HG03378 (cell line): ENCODE measurements around the gene ZNF586.
"Not testable (repeated sequence)": the region's sequence is repeated elsewhere in the genome, so short reads cannot be mapped to it uniquely, and the experiment has no call there.

Experiments
- ATAC-seq: cut with Tn5 transposase; IDR thresholded peaks from one replicate; pipeline ENCODE4 v1.9.1; 2021; ENCODE audit warnings: mild to moderate bottlenecking, moderate library complexity; ENCODE audit not compliant: unreplicated experiment

ZNF586 gene

DNA sequence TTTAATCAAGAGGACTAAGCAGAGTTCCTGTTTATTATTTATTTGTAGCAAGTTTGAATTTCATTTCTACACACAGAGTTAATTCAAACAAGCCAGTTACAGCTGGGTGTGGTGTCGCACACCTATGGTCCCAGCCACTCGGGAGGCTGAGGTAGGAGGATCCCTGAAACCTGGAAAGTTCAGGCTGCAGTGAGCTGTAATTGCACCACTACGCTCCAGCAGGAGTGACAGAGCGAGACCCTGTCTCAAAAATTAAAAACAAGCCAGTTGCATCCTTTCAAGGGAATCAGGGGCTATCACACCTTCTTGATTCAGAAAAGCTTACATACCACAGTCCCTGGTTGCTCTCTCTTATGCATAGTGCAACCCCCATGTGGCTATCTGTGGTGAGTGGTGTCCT, 19.8 kb downstream of the ZNF586 start:
- no peak for ATAC-seq

DNA sequence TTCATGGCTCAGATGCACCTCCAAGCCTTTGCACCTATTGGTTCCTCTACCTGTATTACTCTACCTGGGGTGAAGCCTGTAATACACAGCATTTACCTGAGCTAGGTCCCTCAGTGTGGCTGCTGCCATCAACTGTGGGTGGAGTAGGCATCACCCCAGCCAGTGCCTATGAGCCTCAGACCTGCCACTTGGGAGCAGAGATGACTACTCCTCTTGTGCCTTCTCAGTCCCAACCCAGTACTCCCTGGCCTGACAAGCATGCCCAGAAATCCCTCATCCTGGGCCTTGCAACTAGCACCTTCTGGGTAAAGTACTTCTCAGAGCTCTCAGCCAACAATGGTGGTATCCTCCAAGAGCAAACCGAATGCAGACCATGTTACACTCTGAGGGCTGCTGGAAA, 27.1 kb downstream of the ZNF586 start:
- ATAC-seq, result not testable (repeated sequence)

DNA sequence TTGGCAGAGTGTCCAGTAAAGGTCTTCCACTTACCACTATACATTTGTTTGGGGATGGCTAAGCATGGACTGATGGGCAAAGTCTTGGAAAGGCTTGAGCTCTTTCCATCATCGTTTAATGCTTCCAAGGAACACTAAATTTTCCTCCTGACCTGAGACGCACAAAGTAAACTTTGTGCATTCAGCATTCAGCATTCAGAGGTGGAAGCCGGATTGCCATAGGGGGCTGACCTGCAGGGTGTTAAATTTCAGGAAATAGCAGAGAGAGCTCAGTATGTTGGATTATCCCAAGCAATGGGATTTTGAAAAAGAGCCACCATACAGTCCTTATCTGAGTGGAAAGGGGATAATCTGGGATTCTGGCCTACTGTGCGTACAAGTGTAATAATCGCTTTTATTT, 31.2 kb downstream of the ZNF586 start:
- no peak for ATAC-seq

DNA sequence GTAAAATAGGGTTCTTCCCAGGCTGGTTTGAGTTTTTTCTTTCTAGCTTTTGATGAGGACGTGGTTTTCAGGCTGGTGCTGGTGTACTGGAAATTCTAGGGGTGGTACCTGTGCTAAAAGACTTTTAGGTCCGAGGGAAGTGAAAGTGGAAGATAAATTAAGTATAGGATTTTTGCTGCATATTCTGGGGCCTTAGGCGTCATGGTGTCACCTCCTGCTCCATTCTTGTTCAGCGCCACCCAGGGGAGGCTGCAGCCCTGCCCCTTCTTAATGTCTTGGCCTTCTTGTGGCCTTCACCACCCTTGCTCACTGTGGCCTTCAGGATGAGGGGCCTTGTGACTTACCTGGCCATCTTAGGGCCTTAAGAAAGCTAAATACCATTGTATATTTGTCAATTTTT, 32.8 kb downstream of the ZNF586 start:
- ATAC-seq, result no peak

DNA sequence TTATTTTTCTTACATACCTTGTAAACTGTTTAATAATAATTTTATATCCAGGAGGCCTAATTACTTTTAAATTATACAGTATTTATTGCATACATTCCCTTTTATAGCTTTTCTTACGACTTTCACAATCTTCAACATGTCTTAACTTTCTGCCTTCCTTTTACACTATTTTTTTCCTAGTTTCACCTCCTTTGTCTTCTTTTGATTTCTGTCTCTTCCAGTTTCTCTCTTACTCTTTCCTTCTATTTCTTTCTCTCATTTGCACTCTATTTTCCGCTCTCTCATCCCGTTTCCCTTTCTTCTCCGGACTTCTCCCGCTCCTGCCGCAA, 33.8 kb downstream of the ZNF586 start:
- ATAC-seq, result no peak

DNA sequence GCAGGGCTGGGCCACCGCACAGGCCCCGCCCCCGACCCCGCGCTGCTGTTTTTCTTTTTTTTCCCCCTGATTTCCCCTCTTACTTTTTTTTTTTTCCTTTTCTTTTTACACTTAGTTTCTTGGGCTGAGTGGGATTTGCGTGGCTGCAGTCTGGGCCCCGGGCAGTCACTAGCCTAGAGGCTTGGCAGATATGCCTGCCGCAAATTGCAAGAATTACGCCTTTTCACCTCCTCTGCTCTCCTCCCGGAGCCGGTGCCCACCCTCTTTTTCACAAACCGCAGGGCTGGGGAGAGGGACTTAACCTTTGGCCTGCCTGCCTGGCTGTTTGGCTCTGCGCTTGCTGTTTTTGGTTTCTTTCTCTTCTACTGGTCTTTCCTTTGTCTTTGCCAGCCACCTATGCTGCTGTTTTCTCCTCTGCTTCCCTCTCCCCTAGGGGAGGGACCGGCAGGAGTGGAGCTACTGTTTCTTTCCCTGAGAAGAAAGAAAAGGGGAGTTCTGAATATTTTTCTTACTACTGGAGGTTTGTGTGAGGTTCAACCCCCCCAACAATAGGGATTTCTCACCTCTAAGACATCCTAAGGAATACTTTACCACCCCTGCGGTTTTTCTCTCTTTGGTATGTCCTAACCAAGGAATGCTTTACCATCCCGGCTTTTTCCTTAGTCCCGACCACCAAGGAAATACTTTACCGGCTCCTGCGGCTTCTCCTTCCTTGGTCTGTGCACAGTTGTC, 34.3 kb downstream of the ZNF586 start:
- no peak for ATAC-seq

DNA sequence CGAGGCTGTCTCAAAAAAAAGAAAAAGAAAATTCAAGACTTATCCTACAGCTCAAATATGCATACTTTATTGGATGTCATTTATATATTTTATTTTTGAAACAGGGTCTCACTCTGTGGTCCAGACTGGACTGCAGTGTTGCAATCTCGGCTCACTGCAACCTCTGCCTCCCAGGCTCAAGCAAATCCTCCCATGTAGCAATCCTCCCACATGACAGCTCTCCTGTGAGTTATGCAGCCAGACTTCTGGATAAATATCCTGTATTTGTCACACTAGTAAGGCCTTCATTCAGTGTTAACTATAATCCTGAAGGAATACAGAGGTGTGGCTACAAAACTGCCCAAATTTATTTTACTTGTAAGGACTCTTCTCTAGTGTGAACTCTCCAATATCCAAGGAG, 38.1 kb downstream of the ZNF586 start:
- ATAC-seq, result no peak

DNA sequence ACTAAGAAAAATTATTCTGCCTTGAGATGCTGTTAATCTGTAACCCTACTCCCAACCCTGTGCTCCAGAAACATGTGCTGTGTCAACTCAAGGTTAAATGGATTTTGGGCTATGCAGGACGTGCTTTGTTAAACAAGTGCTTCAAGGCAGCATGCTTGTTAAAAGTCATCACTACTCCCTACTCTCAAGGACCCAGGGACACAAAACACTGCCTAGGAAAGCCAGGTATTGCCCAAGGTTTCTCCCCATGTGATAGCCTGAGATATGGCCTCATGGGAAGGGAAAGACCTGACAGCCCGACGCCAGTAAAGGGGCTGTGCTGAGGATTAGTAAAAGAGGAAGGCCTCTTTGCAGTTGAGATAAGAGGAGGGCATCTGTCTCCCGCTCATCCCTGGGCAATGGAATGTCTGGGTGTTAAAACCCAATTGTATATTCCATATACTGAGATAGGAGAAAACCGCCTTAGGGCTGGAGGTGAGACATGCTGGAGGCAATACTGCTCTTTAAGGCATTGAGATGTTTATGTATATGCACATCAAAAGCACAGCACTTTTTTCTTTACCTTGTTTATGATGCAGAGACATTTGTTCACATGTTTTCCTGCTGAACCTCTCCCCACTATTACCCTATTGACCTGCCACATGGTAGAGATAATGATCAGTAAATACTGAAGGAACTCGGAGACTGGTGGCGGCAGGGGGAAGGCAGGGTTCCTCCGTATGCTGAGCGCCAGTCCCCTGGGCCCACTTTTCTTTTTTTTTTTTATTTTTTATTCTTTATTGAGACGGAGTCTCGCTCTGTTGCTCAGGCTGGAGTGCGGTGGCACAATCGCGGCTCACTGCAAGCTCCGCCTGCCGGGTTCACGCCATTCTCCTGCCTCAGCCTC, 41.2 kb downstream of the ZNF586 start:
- ATAC-seq, result not testable (repeated sequence)

DNA sequence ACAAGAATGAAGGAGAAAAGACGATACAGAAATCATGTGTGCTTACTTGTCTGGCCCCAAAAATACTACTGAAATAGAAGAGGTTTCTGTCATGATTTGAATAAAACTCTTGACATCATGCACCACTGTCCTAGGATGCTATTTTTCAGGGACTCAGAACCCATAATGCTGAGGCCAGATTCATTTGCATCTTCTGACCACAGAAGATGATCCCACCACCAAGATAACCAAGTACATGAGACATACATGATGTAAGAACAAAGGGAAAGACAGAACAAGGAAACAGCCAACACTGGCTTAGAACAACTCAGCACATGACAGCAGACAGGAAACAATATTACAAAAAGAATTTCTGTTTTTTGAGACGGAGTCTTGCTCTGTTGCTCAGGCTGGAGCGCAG, 42.8 kb downstream of the ZNF586 start:
- ATAC-seq, result no peak

DNA sequence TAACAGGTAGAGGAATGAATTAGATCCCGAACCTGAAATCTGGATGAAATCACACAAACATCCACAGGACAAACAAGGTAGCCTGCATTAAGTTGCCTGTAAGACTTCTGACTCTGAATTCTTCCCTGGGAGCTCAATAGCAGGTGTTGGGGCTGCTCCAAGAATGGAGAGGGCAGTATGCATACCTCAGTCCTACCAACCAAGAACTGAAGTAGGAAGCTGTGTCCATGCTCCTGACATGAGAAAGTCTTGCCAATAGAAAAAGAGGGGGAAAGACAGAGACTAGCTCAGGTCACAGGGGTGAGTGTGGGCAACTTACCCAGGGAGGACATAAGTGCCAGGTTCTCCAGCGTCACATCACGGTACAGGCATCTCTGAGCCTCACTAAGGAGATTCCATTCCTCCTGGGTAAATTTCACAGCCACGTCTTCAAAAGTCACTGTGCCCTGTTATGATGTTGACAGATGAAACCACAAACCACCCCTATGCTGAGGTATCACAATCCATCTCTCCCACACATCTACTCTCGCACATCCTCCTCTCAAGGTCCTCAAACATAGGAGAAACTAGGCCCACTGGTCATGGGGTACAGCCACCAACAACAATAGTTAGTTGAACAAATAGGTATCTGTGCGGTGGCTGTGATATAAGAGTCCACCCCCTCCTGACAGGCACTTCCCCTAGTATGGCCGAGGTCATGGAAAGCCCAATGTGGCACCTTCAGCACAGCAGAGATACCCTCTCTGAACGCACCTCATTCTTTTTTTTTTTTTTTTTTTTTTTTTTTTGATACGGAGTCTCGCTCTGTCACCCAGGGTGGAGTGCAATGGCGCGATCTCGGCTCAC, 43.7 kb downstream of the ZNF586 start:
- not testable (repeated sequence) for ATAC-seq

DNA sequence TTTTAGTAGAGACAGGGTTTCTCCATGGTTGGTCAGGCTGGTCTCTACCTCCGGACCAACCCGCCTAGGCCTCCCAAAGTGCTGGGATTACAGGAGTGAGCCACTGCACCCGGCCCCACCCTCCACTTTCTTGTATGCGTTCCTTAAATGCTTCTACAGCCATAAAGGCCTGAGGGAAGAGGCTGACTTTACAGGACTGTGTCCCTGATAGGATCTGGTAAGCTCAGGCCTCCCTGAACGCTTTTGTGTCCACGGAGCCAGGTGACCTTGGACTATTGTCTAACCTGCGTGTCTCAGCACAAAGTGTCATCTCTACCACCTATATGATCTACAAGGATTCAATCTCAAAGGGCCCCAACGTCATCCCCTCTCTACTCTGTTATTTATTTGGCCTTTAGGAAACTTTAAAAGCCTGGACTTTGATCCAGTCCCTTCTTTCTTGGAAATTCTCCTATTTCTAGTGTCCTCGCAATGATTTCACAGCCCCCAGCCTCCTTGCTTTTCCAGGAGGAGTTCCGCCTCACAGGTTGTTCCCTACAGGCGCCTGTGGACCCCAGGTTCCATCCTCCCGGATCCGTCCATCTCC, 44.5 kb downstream of the ZNF586 start:
- ATAC-seq, result no peak

DNA sequence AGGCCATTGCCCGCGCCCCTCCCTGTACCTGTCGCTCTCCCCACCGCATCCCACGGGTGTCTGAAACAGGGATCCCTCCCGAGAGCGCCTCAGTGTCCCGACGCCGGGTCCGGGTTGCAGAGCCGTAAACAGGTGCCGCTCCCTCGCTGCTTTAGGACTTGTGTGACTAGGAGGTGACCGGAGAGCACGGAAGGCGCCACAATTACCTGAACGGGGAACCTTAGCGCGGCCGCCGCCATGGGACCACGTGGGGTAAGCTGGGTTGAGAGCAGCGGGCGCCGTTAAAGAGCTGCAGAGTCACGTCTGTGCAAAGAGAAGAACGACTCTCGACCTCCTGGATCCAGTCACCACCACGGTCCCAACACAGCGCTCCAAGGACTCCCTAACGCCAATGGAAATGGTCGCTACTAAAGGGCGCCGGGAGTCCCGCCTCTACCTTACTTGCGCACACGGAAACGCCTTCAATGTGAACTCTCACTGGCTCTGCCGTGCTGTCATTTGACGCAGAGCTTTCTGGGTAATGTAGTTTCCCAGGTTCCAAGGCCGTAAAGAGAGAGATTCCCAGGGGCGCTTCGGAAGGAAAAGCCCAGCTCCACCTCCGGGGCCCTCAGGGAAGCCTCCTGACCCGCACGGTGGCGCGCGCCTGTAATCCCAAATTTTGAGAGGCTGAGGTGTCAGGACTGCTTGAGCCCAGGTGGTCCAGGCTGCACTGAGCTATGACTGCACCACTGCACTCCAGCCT, 45.2 kb downstream of the ZNF586 start, which contains the start of gene ZNF552:
TSS of gene ZNF552 (minus strand) at position 409 of the 742 bp plus-strand sequence. CDS start at position 239, 170 bp downstream.
- ATAC-seq, result peak; percentile 61

DNA sequence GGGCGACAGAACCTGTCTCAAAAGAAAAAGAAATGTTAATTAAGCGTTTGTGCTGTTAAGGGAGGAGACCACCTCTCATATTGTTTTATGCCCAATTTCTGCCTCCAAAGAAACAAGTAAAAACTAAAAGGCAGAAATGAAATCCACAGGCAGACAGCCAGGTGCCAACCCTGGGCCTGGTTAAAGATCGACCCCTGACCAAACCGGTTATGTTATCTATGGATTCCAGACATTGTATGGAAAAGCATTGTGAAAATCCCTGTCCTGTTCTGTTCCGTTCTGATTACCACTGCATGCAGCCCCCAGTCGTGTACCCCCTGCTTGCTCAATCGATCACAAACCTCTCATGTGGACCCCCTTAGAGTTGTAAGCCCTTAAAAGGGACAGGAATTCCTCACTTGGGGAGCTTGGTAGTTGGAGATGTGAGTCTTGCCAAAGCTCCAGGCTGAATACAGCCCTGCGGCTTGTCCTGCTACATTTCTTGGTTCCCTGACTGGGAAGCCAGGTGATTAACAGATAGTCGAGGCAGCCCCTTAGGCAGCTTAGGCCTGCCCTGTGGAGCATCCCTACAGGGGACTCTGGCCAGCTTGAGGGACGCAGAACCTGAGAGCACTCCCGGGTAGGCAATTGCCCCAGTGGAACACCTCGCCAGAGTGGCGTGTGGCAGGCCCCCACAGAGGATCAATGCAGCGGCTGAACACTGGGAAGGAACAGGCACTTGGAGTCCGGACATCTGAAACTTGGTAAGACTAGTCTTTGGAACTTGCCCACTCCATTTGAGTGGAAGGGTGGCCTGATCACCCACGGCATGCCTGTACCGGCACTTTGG, 46.0 kb downstream of the ZNF586 start:
- ATAC-seq, result no peak

DNA sequence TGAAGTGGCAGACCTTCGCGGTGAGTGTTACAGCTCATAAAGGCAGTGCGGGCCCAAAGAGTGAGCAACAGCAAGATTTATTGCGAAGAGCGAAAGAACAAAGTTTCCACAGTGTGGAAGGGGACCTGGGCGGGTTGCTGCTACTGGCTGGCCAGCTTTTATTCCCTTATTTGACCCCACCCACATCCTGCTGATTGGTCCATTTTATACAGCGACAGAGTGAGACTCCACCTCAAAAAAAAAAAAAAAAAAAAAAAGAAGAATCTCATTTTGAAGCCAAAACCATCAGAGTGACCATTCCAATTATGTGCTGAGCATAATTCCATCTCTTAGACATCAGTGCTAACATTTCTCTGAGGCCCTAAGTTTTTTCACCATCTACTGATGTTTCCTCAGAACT, 47.2 kb downstream of the ZNF586 start:
- ATAC-seq, result no peak

DNA sequence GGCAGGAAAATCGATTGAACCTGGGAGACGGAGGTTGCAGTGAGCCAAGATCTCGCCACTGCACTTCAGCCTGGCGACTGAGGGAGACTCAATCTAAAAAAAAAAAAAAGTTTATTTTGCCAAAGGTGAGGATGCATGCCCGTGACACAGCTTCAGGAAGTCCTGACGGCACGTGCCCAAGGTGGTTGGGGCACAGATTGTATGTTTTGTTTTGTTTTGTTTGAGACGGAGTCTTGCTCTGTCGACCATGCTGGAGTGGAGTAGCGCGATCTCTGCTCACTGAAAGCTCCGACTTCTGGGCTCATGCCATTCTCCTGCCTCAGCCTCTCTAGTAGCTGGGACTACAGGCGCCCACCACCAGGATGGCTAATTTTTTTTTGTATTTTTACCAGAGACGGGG, 48.5 kb downstream of the ZNF586 start:
- no peak for ATAC-seq

DNA sequence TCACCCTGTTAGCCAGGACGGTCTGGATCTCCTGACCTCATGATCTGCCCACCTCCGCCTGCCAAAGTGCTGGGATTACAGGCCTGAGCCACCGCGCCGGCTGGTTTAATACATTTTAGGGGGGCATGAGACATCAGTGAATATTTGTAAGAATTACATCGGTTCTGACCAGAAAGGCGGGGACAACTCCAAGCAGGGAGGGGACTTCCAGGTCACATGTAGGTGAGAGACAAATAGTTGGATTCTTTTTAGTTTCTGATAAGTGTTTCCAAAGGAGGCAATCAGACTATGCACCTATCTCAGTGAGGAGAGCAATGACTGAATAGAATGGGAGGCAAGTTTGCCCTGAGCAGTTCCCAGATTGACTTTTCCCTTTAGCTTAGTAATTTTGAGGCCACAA, 48.9 kb downstream of the ZNF586 start:
- ATAC-seq, result no peak

DNA sequence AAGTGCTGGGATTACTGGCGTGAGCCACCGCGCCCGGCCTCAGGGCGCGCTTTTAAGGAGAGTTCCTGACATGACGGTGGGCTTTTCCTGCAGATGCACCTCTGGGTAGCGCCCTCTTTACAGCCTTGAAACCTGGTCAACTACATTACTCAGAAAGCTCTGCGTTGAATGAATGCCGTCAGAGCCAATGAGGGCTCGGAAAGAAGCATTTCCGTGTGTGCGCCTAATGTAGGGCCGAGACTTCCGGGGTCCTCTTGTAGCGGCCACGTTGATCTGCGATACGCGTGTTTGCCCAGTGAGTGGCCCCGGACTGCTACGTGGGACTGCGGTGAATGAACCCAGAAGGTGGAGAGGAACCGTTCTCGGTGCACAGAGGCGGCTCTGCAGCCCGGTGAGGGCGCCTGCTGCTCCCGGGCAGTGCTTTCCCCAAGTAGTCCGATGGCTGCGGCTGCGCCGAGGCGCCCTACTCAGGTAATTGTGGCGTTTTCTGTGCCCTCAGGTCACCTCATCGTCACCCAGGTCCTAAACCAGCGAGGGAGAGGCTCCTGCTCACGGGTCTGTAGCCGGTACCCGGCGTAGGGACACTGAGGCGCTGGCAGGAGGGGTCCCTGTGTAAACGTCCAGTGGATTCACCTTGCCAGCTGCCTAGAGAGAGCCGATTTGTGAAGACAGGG, 50.1 kb downstream of the ZNF586 start:
- peak; percentile 74 for ATAC-seq

DNA sequence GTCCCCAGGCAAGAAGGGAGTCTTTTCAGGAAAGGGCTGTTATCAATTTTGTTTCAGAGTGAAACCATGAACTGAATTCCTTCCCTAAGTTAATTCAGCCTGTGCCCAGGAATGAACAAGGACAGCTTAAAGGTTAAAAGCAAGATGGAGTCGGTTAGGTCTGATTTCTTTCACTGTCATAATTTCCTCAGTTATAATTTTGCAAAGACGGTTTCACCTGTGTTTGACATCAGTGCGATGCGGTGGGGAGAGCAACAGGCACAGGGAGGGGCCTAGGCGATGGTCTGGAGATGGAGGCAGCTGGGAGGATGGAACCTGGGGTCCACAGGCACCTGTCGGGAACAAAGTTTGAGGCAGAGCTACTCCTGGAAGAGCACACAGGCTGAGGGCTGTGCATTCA, 51.1 kb downstream of the ZNF586 start:
- no peak for ATAC-seq

DNA sequence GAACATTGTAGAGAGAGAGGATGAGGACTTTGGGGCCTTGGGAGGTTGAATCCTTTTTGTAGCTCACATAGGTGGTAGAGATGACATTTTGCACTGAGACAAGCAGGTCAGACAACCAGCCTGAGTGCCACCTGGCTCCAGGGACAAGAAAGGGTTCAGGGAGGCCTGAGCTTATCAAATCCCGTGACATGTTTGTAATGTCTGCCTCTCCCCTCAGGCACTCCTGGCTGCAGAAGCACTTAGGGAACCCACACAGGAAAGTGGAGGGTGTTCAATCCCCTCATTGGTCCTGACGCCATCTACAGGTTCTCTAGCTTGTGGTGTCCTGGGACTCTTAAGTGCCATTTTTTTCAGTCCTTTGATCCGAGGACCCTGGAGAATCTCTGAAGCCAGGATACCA, 51.6 kb downstream of the ZNF586 start:
- ATAC-seq, result not testable (repeated sequence)
